NCI-H146 (cell line): ENCODE measurements around the gene MAST3.

Source experiments
- DNase-seq: peaks from one replicate; lab custom pipeline; 2025; lab: John Stamatoyannopoulos, UW

The MAST3 gene

DNA sequence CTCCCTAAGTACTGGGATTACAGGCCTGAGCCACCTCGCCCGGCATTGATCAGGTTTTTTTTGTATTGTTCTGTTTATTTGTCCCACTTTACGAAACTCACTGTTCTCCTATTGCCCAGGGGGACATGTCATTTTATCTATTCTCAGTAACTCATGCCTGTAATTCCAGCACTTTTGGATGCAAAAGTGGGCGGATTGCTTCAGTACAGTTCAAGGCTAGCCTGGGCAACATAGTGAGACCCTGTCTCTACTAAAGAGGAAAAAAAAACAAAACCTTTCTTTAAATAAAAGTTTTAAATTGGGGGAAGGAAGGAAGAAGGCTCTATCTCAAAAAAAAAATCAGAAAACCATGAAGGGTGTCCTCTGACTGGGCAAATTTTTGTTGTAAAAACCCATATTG lies 92.7 kb downstream of the MAST3 start:
- DNase-seq = no peak

DNA sequence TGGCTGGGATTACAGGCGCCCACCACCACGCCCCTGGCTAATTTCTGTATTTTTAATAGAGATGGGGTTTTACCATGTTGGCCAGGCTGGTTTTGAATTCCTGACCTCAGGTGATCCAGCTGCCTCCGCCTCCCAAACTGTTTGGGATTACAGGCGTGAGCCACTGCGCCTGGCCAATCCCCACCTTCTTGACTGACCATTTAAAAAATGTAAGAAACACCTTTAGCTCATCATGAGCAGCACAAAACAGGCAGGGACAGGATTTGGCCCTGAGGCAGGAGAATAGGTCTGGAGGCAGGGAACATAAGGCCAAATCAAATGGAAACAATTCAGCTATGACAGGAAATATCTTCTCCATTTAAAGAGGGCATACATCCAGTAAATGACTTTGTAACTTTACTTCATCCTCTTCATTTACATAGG lies 94.1 kb downstream of the MAST3 start:
- no peak for DNase-seq

DNA sequence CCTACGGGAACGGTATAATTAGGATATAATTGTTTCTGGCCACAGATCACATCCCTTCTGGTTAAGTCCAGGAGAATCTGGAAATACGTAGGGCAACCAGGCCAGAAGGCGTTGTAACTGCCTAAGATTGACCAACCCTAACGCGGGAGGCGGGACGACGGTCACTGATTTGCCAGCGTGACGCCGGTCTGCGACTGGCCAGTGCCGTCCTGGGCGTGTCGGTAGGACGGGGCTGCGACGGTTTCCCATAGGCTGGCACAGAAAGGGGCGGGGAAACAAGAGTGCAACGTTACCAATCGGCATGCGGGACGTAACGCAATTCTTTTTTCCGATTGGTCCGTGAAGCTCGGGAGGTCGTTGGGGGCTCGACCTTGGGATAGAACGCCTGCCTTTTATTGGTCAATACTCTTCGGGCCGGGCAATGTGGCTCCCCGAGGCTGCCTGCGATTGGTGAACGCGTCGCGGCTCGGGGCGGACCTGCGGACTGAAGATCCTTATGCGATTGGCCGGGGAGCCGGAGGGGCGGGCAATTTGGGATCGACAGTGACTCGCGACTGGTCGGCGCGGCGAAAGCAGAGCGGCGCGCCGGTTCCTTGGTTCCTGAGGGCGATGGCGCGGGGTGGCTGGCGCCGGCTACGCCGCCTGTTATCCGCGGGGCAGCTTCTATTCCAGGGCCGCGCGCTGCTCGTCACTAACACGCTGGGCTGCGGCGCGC lies 95.3 kb downstream of the MAST3 start, which contains the start of gene MPV17L2:
Gene MPV17L2 (plus strand): TSS at position 546 of the 715 bp plus-strand sequence. CDS start 64 bp downstream, at position 610.
- DNase-seq = peak; percentile 100

DNA sequence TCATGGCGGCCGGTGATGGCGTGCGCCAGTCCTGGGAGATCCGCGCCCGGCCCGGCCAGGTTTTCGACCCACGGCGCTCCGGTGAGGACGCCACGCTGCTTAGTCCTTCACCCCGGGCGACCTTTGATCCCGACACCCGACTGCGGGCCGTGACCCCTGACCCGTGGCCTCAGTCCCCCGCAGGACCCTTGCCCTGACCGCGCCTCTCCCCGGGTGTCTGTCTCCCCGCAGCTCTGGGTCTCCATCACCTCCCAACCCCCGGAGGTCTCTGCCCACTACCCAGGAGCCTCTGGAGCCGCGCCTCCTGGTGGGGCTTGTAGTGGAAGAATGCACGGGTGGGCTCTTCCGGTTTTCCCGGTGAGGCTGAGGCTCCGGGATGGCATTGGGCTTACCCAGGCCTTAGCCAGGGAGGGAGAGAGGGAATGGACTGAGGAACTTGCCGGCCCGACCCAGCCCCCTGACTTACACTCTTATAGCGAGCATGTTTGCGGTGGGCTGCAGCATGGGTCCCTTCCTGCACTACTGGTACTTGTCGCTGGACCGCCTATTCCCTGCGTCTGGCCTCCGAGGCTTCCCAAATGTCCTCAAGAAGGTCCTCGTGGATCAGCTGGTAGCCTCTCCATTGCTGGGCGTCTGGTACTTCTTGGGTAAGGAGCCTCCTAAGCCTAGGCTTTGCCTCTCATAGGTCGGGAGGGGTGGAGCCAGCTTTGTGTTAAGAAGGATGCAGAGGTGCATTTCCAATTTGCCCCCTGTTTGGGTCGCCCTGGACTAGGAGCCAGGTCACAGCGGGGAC lies 96.0 kb downstream of the MAST3 start:
- no peak for DNase-seq

DNA sequence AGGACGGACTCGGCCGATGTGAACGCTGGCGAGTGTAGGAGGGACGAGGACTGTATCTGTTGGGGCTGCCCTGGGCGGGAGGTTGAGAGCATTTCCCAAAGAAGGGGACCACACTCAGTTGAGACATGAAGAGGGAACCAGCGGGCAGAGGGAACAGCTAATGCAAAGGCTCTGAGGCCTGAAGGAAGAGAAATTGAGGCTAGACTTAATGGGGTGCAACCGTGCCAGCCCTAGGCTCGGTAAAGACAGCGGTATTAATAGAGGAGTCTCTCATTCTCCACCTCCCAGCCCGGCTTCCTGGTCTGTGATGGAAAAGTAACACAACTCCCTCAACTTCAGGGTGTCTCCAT lies 96.6 kb downstream of the MAST3 start:
- no peak for DNase-seq

DNA sequence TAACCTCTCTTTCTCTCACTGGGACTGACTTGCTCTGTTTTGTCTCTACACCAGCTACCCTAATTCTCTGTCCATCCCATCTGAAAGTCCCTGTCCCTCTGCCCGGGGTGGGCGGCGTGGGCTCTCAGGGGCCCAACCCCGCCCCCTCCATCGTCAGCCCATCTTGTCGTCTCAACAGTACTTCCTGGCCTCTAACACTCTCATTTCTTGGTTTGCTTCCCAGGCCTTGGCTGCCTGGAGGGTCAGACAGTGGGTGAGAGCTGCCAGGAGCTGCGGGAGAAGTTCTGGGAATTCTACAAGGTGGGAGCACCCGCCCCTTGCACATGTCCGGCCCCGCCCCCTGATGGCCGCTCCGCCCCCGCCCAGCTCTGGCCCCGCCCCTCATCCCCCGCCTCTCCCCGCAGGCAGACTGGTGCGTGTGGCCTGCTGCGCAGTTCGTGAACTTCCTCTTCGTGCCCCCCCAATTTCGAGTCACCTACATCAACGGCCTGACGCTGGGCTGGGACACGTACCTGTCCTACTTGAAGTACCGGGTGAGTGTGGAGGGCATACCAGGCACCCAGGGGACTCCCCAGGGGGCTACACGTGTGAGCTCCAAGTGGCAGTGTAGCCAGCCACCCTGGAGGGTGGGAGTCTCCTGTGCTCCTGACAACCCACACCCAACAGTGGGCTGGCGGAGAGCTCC lies 97.1 kb downstream of the MAST3 start:
- no peak for DNase-seq

DNA sequence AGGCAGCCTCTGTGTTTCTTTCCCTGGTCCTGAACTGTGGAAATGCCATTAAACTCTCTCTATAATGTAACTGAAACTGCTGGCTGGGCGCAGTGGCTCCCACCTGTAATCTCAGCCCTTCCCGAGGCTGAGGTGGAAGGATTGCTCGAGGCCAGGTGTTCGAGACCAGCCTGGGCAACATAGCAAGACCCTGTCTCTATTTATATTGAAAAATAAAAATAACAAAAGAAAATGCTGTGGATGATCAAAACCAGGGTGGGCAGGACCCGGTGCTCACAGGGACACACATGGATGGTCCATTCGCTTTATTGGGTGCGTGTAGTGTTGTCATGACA lies 98.9 kb downstream of the MAST3 start:
- no peak for DNase-seq

DNA sequence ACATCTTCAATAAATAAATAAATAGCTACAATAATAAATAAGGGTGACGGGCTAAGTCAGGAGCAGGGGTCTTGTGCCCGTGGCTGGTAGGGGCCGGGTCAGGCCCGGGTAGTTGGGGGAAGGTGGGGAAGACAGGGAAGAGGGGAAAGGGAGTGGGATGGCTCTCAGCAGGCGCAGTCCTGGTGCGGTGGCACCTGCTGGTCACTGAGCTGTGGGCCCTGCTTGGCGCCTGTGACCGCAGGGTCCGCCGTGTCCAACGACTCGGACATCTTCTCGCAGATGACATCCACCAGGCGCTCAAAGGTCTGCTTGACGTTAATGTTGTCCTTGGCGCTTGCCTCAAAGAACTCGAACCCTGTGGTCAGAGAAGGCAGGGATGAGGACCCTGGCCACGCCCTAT lies 99.7 kb downstream of the MAST3 start:
- DNase-seq = no peak

DNA sequence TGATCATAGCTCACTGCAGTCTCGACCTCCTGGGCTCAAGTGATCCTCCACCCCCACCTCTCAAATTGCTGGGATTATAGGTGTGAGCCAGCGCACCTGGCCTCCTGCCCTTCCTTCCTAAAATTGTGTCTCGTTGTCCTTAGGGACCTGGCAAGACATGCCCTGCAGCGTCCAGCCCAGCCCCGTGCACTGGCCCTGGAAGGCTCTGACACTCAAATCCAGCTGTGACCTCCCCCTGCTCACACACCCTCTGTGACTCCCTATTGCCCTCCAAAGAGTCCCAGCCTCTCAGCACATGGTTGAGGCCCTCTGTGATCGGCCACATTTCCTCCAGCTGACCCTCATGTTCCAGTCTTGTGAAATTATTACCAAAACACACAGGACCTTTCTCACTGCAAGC lies 100.4 kb downstream of the MAST3 start:
- DNase-seq = no peak

DNA sequence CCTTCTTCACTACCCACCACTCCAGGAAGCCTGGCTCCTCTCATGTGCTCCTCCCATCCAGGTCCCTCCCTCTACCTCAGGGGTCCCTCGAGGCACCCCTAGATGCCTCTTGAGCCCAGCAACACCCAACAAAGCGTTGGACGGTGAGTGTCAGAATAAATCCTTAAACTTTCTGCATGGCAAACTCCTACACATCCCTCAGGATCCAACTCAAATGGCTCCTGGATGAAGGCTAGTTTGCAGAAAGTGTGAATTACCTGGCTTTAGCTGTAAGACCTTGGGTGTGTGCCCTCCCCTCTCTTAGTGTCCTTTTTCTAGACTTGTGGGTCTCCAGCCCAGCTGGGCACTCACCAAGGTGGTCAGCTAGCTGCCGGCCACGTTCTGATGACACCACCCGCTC lies 100.8 kb downstream of the MAST3 start:
- DNase-seq = no peak
